Thoracic aorta (tissue), 2 donors: ENCODE results near the gene NDUFV2. TPM values are rescaled to one million over a fixed set of nuclear protein-coding genes. Genes with fewer than 3 reads are reported as not detected.

Source experiments
- ATAC-seq: fragments of 150-250 bp; one replicate; pipeline ENCODE4 v1.8.0; 2017; ENCODE audit warnings: low read depth; ENCODE audit not compliant: insufficient number of reproducible peaks, low FRiP score
- DNase-seq: peaks from one replicate; pipeline ENCODE4 v3.0.0-alpha.2; 2020; ENCODE audit warnings: low spot score
- H3K27ac ChIP-seq, 2 donors: fragments of 200-600 bp; sonication (generic); 1 replicate in 1 of 2; 2 replicates in 1 of 2; pipeline ENCODE4 v1.5.1; 2016; ENCODE audit warnings: mild to moderate bottlenecking in 2 of 2, moderate library complexity in 2 of 2
- H3K27me3 ChIP-seq: fragments of 200-600 bp; sonication (generic); replicated peaks from 2 replicates; pipeline ENCODE4 v1.6.0; 2016; ENCODE audit warnings: mild to moderate bottlenecking; ENCODE audit not compliant: insufficient read depth
- H3K36me3 ChIP-seq: fragments of 200-600 bp; sonication (generic); one replicate; pipeline ENCODE4 v1.5.1; 2016
- H3K4me1 ChIP-seq, 2 donors: fragments of 200-600 bp; sonication (generic); 1 replicate in 1 of 2; 2 replicates in 1 of 2; pipeline versions ENCODE4 v1.5.1 to v1.6.0; 2016; ENCODE audit warnings: low read depth in 2 of 2, mild to moderate bottlenecking in 1 of 2; ENCODE audit not compliant: control insufficient read depth in 1 of 2
- H3K4me3 ChIP-seq: fragments of 200-600 bp; sonication (generic); 2 replicates; pipeline ENCODE4 v1.5.1; 2016; ENCODE audit warnings: mild to moderate bottlenecking
- H3K9me3 ChIP-seq: fragments of 200-600 bp; sonication (generic); 2 replicates; pipeline ENCODE4 v1.5.1; 2016
- CTCF ChIP-seq: fragments of 200-600 bp; sonication (generic); IDR thresholded peaks from one replicate; pipeline ENCODE4 v1.5.1; 2019; ENCODE audit warnings: antibody characterized with exemption
- total RNA-seq, 2 donors: library from RNA; depleted of rRNA; stranded (reverse); fragments of >200 nt; gene quantifications; one replicate each; pipeline versions ENCODE4 v1.1.0 to v1.2.3, GENCODE V29; 2016

Gene NDUFV2
- total RNA-seq, 2 donors from 2014 or later = 44.0 to 94.9 TPM

GRCh38 chr18:9148203-9148552 is 45.7 kb downstream of the NDUFV2 start:
- H3K27me3 ChIP-seq = no peaks in the 10 kb centered on the region
- H3K9me3 ChIP-seq = no peaks in the 10 kb centered on the region
- TF ChIP-seq CTCF = no peak
- no peak overlapping the region for H3K4me3 ChIP-seq
- no peak for ATAC-seq
- H3K4me1 ChIP-seq = peaks cover 37 to 57% of the 10 kb centered on the region in 2 donors
- no peak overlapping the region for H3K27ac ChIP-seq
- DNase-seq = no peak
- no peaks in the 10 kb centered on the region for H3K36me3 ChIP-seq

GRCh38 chr18:9150121-9150520 is 47.6 kb downstream of the NDUFV2 start:
- Histone ChIP-seq H3K36me3 (no peaks in the 10 kb centered on the region), H3K27me3 (no peaks in the 10 kb centered on the region), H3K9me3 (no peaks in the 10 kb centered on the region), H3K27ac (no peak overlapping the region), H3K4me3 (no peak overlapping the region), H3K4me1 (peaks cover 28 to 63% of the 10 kb centered on the region in 2 donors)
- DNase-seq (no peak), ATAC-seq (no peak)
- TF ChIP-seq CTCF = no peak

DNA sequence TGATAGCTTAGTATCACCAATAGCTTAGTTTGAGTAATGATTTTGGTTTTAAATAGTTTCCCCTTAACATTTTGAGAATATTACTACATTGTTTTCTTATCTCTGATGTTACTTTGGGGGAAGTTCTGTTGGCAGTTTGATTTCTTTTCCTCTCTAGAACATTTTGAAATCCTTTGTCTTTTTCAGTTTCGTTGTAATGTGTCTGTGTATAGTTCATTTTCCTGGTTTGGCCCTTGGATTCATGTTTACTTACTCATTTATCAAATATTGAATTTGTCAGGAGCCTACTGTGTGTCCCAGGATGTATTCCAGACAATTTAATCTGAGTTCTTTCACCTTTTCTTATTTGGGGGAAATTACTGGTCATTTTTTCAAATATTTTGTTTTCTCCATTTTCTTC is 50.8 kb downstream of the NDUFV2 start:
- H3K4me3 ChIP-seq = no peak overlapping the region
- H3K27me3 ChIP-seq = no peaks in the 10 kb centered on the region
- peaks cover 13 to 36% of the 10 kb centered on the region in 2 donors for H3K4me1 ChIP-seq
- H3K9me3 ChIP-seq = no peaks in the 10 kb centered on the region
- no peak for DNase-seq
- H3K36me3 ChIP-seq = no peaks in the 10 kb centered on the region
- ATAC-seq = no peak
- no peak for TF ChIP-seq CTCF
- no peak overlapping the region for H3K27ac ChIP-seq

DNA sequence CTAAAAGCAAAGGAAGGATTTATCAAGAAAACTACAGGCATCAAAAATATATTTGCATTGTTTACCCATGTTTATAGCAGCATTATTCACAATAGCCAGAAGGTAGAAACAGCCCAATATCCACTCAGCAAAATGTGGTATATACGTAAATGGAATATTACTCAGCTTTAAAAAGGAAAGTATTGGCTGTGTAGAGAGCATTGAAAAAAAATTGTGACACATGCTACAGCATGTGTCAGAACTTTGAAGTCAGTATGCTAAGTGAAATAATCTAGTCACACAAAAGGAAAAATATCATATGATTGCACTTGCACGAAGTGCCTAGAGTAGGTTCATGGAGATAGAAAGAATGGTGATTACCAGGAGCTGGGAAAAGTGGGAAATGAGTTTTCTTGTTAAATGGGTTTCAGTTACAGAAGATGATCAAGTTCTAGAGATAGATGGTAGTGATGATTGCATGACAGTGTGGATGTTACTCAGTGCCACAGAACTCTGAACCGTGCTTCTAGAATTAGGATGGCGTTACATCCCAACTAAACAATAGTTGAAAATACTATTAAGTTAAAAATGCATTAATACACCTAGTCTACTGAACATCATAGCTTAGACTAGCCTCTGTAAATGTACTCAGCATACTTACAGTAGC is 54.2 kb downstream of the NDUFV2 start:
- H3K4me3 ChIP-seq = no peak overlapping the region
- no peaks in the 10 kb centered on the region for H3K36me3 ChIP-seq
- TF ChIP-seq CTCF = no peak
- H3K4me1 ChIP-seq = peaks cover 13 to 32% of the 10 kb centered on the region in 2 donors
- H3K27me3 ChIP-seq = no peaks in the 10 kb centered on the region
- no peaks in the 10 kb centered on the region for H3K9me3 ChIP-seq
- ATAC-seq = no peak
- H3K27ac ChIP-seq = no peak overlapping the region
- no peak for DNase-seq

DNA sequence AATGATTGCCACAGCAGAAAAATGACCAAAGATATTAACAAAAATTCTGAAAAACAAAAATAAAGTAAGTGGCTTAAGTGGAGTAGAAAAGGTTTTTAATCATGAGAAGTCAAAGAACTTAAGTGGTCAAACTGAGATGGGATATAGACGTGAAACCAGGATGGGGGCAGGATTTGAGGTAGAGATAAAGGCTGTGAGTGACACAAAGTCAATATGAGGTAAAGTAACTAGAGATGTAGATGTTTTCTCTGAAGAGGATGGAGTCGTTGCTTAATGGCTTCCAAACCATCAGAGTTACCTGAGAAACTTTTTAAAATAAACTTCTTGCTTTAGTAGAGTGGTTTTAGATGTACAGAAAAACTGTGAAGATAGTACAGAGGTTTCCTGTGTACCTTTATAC is 55.3 kb downstream of the NDUFV2 start:
- Histone ChIP-seq H3K36me3 (no peaks in the 10 kb centered on the region), H3K4me1 (peaks cover 5 to 26% of the 10 kb centered on the region in 2 donors), H3K27ac (no peak overlapping the region), H3K27me3 (no peaks in the 10 kb centered on the region), H3K4me3 (no peak overlapping the region), H3K9me3 (no peaks in the 10 kb centered on the region)
- ATAC-seq = no peak
- no peak for TF ChIP-seq CTCF
- DNase-seq = no peak
